Hematopoietic multipotent progenitor cell treated with erythropoietin and hydrocortisone succinate and interleukin-3 and kit ligand, for 4 days (in vitro differentiated cells): Measurements from ENCODE around the gene IL31.

Experiments
- DNase-seq: peaks from one replicate; pipeline ENCODE4 v3.0.0-alpha.2; 2015

Gene IL31

DNA sequence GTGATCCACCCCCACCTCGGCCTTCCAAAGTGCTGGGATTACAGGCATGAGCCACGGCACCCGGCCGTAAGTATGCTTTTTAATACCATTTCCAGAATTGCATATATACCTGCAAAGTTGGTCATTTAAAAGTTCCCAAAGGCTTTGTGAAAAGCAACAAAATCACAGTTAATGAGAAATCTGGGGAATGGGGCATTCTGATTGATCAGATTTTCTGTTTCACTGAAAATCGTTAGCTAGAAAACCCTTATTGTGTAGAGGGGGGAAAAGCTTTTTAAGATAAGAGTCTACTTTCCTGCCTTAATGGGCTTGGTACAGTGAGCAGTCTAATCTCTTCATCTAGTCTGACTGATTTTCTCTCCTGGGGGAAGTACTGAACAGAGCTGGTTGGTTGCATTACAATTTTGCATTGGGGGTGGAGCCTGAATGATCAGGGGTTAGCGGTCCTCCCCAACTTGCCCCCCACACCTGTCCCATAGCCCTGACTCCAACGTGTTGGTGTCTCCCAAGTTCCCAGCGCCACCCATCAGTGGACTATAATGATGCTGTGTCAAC is 23.8 kb downstream of the IL31 start:
- no peak for DNase-seq

GRCh38 chr12:122148657-122149056 is 25.4 kb downstream of the IL31 start:
- no peak for DNase-seq

DNA sequence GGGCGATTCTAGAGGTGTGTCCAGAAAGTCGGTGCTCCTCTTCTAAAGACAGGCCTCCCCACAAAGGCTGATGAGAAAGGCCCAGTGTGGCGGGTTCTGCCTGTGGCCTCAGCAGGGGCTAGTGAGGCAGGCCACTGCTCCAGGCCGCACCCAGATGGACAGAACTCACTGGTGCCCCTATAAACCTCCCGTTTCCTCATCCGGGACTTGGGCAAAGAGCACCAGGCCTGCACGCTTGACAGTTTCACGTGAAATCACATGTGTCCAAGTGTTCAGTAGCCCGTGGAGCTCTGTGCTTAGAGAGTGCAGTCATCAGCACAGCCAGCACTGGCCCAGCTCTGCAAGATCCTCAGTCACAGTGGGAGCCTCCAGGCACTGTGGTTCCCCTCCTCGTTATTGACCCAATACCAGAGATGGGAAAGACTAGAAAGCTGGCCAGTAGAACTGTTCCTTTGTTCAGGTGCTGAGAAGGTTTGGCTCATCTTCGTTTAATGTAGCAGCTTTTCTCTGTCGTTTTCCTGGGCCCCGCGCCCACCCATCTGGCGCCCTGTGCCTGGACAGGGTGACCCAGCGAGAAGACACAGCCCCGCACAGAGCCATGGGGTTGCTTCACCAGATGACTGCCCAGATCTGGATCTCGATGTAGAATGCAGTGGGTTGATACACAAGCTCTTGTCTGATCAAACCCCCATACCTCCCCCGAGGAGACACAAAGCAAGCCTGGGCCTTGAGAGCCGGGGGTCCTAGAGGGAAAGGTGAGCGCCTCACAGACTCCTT is 26.3 kb downstream of the IL31 start:
- DNase-seq, result no peak

DNA sequence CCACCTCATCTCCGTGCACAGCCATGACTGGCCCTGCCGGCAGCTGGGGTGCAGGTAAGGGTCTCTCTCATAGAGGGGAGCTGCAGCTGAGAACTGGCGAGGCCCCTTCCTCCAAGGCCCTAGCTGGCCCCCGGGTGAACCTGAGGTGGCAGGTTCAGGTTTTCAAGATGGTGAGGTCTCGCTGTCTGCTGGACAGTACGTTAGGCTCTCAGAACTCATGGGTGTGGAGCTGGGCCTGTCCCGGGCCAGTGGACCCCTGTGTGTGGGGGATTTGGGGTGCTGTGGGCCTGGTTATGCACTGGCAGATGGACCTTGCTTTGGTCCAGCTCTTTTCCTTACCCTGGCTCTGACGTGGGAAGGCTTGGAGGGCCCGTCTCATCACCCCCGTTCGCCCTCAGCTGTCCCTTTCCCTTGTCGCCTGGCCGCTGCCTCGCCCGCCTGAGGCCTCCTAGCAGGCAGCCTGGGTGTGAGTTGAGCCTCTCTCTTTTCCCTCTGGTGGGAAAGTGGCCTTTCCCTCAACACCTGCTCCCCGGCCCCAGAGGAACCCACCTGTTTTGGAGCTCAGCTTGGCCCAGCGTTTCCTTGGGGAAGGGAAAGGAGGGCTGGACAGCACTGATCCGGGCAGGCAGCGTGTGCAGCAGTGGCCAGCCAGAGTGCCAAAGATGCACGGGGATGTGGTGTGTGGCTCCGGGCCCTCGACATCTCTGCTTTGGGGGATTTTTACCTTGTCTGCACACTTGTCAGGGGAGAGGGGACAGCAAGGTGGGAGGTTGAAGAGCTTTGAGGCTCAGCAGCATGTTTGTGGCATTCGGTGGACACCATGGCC is 28.3 kb downstream of the IL31 start:
- no peak for DNase-seq

DNA sequence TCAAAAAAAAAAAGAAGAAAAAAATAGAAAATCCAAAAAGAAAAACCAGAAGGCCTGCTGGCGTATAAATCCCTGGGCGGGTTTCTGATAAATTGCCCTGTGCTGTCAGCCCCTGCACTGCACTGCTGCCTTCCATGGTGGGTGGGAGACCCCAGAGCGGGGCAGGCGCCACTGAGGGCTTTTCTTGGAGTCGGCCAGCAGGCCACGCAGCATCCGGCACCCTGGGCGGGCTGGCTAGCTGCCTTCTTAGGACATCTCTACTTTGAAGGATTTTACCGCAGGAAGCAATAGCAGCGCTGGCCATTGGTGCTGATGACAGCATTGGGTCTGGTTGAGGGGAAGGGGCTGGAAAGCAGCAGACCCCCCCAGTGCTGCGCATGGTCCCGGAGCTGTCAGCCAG is 29.1 kb downstream of the IL31 start:
- DNase-seq, result no peak

DNA sequence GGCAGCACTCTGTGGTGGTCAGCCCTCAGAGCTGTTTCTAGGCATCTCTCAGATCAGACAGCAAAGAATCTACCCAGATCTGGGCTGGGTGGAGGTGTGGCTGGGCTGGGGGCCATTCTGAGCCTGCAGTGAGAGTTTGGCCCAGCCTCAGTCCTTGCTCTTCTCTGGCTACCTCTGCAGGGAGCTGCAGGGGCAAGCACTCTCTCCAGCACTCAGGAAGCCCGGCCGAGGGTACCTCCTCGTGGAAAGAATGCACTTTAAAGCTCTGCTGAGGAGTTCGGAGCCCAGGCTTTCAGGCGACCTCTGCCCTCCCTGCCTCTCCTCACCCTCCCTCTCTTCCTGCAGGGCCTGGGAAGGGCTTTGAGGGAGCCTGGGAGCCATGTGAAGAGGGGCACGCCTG is 31.2 kb downstream of the IL31 start:
- DNase-seq, result no peak

DNA sequence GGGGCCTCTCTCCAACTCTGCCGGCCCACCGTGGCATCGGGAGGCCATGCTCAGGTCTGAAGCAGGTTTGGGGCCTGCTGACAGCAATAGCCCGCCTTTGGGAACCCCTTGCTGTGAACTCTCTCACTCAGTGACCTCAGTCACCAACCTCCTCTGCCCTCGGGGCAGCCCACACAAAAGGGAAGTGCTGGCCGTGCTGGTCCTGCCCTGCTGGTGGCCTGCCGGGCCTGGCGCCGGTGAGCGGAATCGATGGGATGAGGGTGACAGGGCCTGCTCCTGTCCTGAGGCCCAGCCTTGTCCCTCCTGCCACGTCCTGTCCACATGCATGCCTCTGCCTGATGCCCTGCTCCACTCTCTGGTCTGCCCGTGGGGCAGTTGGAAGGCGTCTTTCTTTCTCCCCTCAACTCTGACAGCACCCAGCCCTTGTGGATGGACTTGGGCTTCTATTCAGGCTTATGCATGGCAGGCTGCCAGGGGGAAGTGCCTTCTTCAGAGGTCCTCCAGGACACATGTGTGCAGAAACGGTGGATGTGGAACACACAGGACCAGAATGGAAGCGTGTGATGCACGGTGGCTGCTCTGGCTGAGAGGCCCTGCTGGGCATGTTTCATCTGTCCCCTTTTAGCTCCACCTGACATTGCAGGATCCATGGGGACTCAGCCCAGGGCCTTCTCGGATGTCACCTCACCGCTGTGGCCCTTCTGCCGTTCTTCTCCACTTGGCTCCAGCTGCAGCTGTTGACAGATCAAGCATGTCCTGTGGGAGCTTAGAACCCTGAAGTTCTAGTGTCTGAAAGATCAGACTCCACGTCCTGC is 31.9 kb downstream of the IL31 start:
- DNase-seq, result no peak

DNA sequence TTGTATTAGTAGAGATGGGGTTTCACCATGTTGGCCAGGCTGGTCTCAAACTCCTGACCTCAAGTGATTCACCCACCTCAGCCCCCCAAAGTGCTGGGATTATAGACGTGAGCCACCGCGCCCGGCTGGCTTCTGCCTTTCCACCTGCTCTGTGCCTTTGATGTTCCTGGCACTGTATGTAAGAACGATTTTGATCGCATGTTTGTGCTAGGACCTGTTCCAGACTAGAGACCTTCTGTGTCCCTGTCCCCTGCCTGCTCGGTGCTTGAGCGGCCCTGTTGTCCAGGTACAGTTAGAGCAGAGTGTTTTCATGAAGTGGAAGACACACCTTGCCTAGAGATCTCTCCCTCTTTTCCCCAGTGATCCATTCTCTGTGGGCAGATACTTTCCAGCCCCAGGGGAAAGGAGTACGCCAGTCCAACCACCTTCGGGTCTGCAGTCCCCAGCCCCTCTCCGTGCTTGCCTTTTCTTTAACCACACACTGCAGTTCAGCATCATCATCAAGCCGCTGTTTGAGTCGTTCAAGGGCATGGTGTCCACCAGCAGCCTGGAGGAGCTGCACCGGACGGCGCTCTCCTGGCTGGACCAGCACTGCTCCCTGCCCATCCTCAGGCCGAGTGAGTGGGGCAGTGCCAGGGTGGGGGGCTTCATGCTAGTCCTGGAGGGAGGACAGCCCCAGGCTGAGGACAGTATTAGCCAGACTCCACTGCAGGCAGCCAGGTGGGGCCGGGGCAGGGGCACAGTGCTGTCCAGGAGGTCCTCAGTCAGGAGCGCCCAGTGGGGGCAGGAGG is 33.4 kb downstream of the IL31 start:
- DNase-seq, result no peak

- DNase-seq, result no peak
These were observed 34.1 kb downstream of the IL31 start for GRCh38 chr12:122139941-122140340.

GRCh38 chr12:122139266-122139665 is 34.8 kb downstream of the IL31 start:
- DNase-seq, result no peak

GRCh38 chr12:122138616-122139015 is 35.4 kb downstream of the IL31 start:
- DNase-seq, result no peak

- no peak for DNase-seq
These were observed 35.8 kb downstream of the IL31 start for GRCh38 chr12:122138181-122138580.

DNA sequence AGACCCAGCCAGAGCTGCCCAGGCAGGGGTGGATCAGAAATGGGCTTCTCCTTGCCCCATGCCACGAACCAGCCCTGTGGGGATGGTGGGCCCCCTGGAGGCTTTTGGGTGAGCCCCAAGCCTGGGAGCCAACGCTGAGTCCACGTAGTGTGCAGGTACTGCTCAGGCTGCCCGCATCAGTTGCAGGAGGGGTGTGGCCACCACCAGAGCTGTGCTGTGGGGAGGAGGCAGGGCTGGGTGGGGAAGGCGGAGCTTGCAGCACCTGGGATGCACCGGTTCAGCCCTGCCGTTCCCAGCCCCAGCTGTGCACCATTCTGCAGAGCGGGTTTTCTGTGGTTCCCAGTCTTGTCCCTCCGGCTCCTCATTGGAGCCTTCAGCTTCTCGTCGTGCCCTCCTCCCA is 36.3 kb downstream of the IL31 start:
- DNase-seq, result no peak

DNA sequence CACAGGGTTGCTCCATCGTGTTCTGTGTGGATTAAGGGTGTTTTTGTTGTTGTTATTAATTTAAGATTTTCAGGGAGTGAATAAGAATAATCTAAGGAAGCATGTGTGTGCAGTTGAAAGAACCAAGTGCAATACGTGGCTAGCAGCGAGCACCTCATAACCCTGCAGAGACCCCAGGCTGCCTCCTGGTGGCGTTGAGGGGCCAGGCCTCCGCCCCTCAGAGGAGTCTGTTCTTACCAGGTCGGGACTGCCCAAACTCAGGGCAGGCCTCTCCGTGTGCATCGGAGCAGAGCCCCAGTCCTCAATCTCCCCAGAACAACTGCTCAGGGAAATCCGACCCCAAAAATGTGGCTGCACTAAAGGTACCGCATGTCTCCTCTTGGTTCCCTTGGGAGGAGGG is 36.8 kb downstream of the IL31 start:
- DNase-seq, result peak; percentile 37

DNA sequence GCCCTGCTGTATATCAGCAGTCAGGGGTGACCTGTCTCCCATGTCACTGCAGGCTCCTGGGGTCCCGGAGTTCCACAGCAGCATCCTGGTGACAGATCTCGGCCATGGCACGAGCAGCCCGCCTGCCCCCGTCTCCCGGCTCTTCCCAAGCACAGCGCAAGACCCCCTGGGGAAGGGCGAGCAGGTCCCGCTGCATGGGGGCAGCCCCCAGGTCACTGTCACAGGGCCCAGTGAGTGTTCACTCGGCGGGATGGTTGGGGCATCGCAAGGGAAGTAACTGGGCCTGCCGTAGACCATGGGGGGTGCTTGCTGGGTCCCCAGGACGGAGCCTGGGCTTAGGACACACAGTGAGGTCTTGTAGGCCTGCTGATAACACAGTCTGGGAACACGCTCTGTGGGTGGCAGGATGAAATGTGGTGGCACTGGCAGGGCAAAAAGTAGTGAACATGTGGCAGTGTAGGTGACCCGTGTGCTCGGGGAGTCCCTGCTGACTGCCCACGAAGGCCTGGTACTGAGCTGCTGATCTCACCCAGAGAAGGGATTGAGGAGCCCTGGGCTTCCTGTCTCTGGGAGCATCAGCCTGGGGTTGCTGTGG is 38.5 kb downstream of the IL31 start:
- DNase-seq, result no peak

- DNase-seq, result no peak
These were observed 40.6 kb downstream of the IL31 start for GRCh38 chr12:122133192-122133950.

DNA sequence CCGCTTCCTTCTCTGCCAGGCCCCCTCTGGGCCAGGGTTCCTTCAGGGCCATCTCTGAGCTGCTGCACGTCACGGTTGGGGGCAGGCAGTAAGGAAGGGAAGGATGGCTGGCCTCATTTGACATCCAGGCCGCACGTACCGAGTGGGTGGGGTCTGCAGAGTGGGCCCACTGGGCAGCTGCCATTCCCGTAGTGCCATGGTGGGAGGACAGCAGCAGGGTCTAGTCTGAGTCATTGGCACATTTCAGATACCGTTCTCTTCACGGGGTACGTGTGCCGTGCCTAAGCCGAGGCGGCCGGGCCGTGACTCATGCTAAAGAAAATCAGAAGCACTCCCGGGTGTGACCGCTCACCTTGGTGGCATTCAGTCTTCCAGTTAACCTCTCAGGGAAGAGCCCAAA is 43.9 kb downstream of the IL31 start:
- no peak for DNase-seq

DNA sequence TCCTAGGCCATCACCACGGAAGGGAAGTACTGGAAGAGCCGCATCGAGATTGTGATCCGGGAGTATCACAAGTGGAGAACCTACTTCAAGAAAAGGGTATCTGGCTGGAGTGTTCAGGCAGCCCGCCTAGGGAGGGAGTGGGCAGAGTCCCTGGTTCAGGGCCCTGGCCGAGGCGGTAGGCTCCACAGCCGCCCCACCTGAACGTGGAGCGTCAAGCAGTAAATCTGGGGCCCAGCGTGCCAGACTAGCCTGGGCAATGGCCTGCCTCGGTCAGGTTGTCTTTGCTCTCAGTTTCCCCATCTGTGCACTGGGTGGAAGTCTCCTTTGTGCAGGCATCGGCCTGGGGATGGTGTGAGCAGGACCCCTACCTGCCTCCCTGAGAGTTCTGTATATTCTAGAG is 44.9 kb downstream of the IL31 start:
- no peak for DNase-seq

DNA sequence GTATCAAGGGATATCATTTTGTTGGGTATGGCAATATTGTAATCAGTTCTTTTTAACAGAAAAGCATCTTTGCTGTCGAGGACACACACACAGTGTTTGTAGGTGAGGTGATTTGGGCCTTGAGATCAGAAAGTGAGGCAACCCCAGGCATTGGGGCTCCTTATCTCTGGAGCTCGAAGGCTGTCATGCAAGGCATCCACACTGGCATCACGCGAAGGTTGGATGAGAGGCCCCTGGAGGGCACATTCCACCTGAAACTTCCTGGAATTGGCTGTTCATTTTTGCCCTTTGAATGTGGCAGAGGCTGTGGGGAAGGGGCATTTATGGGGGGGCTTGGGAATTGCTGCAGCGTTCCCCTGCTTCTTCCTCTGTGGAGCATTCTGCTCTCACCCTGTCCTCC is 45.5 kb downstream of the IL31 start:
- DNase-seq, result no peak

- DNase-seq, result no peak
These were observed 46.2 kb downstream of the IL31 start for GRCh38 chr12:122127839-122128238.
